GM12864 (cell line): ENCODE data around the gene PPM1A.

Source experiments
- DNase-seq: peaks from one replicate; pipeline ENCODE4 v3.0.0-alpha.2; 2011; ENCODE audit warnings: low read depth
- H3K4me3 ChIP-seq: 2 replicates; pipeline ENCODE4 v1.5.1; 2011; ENCODE audit warnings: mild to moderate bottlenecking, low read depth, low read length, control low read depth
- CTCF ChIP-seq: IDR thresholded peaks from 2 replicates; pipeline ENCODE4 v1.5.1; 2011; ENCODE audit warnings: low read depth, mild to moderate bottlenecking, moderate library complexity, low read length, control low read depth, inconsistent platforms; ENCODE audit errors: missing control alignments

Gene PPM1A

GRCh38 chr14:60276347-60276746, 27.3 kb downstream of the PPM1A start:
- DNase-seq = no peak
- no peak overlapping the region for H3K4me3 ChIP-seq
- TF ChIP-seq CTCF = no peak

GRCh38 chr14:60277605-60278190, 28.7 kb downstream of the PPM1A start:
- DNase-seq = no peak
- H3K4me3 ChIP-seq = no peak overlapping the region
- TF ChIP-seq CTCF = no peak

GRCh38 chr14:60278350-60278749, 29.3 kb downstream of the PPM1A start:
- H3K4me3 ChIP-seq = no peak overlapping the region
- TF ChIP-seq CTCF = no peak
- no peak for DNase-seq

- no peak overlapping the region for H3K4me3 ChIP-seq
- TF ChIP-seq CTCF = no peak
- no peak for DNase-seq
Observed at GRCh38 chr14:60287452-60287851, 38.4 kb downstream of the PPM1A start.

GRCh38 chr14:60288279-60288678, 39.3 kb downstream of the PPM1A start:
- DNase-seq = no peak
- TF ChIP-seq CTCF = no peak
- no peak overlapping the region for H3K4me3 ChIP-seq

GRCh38 chr14:60294411-60295069, 45.5 kb downstream of the PPM1A start:
- no peak for TF ChIP-seq CTCF
- no peak for DNase-seq
- no peak overlapping the region for H3K4me3 ChIP-seq

GRCh38 chr14:60300019-60300418, 51.0 kb downstream of the PPM1A start:
- no peak for TF ChIP-seq CTCF
- no peak for DNase-seq
- no peak overlapping the region for H3K4me3 ChIP-seq
